ENCODE measurements around the gene CCDC33.

Gene CCDC33

DNA sequence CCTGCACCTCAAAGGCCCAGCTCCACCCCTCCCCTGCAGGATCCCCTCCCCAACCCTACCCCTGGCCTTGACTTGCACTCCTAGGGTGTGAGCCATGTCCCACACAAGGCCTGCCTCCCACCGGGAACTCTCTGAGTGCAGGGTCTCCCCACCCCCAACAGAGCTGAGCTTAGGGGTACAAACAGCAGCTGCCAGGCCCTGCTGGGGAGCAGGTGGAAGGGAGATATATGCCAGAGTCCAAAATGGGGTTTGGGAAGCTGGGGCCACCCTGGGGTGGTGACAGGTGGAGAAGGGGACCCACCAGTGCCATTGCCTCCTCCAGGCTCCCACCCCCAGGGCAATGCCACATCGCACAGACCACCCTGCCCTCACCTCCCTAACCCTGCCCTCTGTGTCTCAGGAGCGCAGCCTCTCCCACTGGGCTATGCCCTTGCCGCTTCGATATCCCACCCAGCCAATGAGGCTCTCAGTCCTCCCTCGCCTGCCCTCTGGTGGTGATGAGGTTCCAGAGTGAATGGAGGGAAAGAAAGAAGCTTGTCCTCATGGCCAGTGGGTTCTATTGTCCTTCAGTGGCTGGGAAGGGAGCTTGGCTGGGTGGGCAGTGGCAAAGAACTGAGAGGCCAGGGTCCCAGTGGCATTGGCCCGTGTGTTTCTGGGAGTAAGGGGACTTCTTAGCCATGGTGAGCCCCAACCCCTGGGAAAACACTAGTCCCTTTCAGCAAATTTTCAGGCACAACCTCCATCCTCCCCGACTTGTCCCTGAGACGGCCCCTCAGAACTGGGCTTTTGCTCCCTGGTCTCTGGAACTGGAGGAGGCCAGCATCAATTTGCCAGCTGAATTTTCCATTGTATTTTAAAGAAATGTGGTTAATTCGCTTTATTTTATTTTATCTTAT is 84.5 kb downstream of the CCDC33 start:
- Histone ChIP-seq H3K9ac (ENCODE audit: low read length) (no peak overlapping the region), H3K9me3 (ENCODE audit: control insufficient read depth, low read length) (no peaks in the 10 kb centered on the region), H3K4me3 (ENCODE audit: low read length) (no peak overlapping the region), H3K4me1 (ENCODE audit: control insufficient read depth, insufficient read depth, low read length) (peaks cover 53% of the 10 kb centered on the region), H3K27me3 (replicated peaks; ENCODE audit: control insufficient read depth, insufficient read depth, low read length) (no peaks in the 10 kb centered on the region), H3K36me3 (ENCODE audit: control insufficient read depth, insufficient read depth, low read length, severe bottlenecking) (no peaks in the 10 kb centered on the region)
- peak; percentile 81 for DNase-seq (ENCODE audit: low read depth)

DNA sequence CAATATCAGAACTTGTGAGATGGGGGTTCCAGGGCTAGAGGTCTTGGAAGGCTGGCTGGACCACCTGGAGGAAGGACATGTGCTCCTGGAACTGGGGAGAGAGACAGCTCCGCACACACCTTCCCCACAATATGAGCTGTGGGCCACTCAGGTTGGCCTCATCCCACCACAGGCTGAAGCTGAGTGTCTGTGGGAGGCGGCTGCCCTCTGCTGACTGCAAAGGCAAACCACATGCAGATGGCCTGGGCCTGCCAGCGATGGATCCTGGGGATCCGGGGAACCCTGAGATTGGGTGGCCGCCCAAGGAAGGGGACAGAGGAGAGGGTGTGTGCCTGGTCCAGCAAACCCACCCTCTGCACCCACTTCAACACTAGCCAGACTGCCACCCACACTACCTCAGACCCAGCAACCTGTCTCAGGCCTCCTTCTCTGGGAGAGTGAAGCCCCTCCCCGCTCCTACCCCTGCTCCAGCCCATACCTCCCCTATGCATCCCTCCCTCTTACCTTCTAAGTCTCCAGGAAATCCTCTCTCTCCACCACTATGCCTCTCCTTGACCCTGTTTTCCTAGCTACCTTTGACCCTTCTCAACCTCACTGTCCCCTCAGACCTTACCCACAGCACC is 86.5 kb downstream of the CCDC33 start:
- peak; percentile 85 for DNase-seq (ENCODE audit: low read depth)
- H3K9ac ChIP-seq (ENCODE audit: low read length), result peak overlapping the region; percentile 47
- no peaks in the 10 kb centered on the region for H3K36me3 ChIP-seq (ENCODE audit: control insufficient read depth, insufficient read depth, low read length, severe bottlenecking)
- no peak overlapping the region for H3K4me3 ChIP-seq (ENCODE audit: low read length)
- H3K9me3 ChIP-seq (ENCODE audit: control insufficient read depth, low read length), result no peaks in the 10 kb centered on the region
- H3K4me1 ChIP-seq (ENCODE audit: control insufficient read depth, insufficient read depth, low read length), result peaks cover 33% of the 10 kb centered on the region
- peaks cover 5% of the 10 kb centered on the region for H3K27me3 ChIP-seq (replicated peaks; ENCODE audit: control insufficient read depth, insufficient read depth, low read length)

DNA sequence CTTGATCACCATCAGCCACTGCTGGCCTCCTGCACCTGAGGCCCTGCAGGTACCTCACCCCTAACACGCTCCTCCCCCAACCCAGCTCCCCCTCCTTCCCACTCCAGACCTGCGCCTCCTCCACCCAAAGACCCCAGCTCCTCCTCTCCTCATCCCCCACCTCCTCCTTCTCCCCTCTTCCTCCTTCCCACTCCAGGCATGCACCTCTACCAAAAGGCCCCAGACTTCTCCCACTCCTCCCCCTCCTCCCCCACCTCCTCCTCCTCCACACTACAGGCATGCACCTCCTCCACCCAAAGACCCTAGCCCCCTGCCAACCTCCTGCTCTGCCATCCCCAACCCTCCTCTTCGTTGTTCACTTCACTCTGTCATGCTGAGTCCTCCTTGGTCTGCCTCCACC is 88.6 kb downstream of the CCDC33 start:
- Histone ChIP-seq H3K9me3 (ENCODE audit: control insufficient read depth, low read length) (no peaks in the 10 kb centered on the region), H3K9ac (ENCODE audit: low read length) (no peak overlapping the region), H3K4me3 (ENCODE audit: low read length) (no peak overlapping the region), H3K4me1 (ENCODE audit: control insufficient read depth, insufficient read depth, low read length) (peaks cover 14% of the 10 kb centered on the region), H3K36me3 (ENCODE audit: control insufficient read depth, insufficient read depth, low read length, severe bottlenecking) (no peaks in the 10 kb centered on the region), H3K27me3 (replicated peaks; ENCODE audit: control insufficient read depth, insufficient read depth, low read length) (peaks cover 5% of the 10 kb centered on the region)
- DNase-seq (ENCODE audit: low read depth), result no peak

DNA sequence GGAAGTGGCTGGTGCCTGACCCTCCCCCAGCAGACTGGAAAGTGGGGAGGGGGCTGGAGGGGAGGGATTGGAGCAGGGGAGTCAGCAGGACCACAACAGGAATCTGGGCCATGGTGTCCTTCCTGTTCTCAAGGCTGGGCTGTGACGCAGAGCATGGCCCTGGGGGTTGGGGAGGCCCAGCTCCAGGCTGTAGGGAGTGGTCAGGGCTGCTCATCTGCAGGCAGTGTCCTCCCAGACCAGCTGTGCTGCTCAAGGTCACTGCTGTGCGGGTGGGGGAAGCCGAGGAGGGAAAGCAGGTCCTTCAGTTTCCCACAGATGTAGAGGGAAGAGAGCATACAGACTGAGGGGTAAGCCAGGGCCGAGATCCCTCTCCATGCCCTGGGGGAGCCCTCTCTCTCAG is 90.6 kb downstream of the CCDC33 start:
- DNase-seq (ENCODE audit: low read depth), result no peak
- no peaks in the 10 kb centered on the region for H3K9me3 ChIP-seq (ENCODE audit: control insufficient read depth, low read length)
- no peak overlapping the region for H3K4me3 ChIP-seq (ENCODE audit: low read length)
- H3K4me1 ChIP-seq (ENCODE audit: control insufficient read depth, insufficient read depth, low read length), result peaks cover 11% of the 10 kb centered on the region
- H3K9ac ChIP-seq (ENCODE audit: low read length), result no peak overlapping the region
- H3K36me3 ChIP-seq (ENCODE audit: control insufficient read depth, insufficient read depth, low read length, severe bottlenecking), result no peaks in the 10 kb centered on the region
- peaks cover 5% of the 10 kb centered on the region for H3K27me3 ChIP-seq (replicated peaks; ENCODE audit: control insufficient read depth, insufficient read depth, low read length)

DNA sequence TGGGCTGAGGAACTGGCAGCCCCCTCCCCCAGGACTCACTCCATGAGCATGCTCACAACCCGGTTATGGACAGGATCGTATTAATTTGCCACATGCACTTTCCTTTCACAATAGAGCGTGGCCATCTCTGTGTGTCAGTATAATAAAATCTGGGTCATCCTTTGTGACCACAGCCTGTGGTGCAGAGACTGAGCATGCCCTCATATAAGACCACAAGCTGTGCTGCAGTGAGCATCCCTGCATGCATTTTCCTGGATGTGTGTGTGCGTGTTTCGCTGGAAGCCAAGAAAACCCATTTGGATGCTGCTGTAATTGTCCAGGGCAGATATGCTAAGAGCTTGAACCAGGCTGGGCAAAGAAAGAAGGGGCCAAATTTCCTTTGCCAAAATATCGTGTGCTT is 91.6 kb downstream of the CCDC33 start:
- no peak overlapping the region for H3K9ac ChIP-seq (ENCODE audit: low read length)
- DNase-seq (ENCODE audit: low read depth), result no peak
- no peaks in the 10 kb centered on the region for H3K36me3 ChIP-seq (ENCODE audit: control insufficient read depth, insufficient read depth, low read length, severe bottlenecking)
- H3K4me1 ChIP-seq (ENCODE audit: control insufficient read depth, insufficient read depth, low read length), result peaks cover 3% of the 10 kb centered on the region
- H3K27me3 ChIP-seq (replicated peaks; ENCODE audit: control insufficient read depth, insufficient read depth, low read length), result peaks cover 5% of the 10 kb centered on the region
- no peak overlapping the region for H3K4me3 ChIP-seq (ENCODE audit: low read length)
- H3K9me3 ChIP-seq (ENCODE audit: control insufficient read depth, low read length), result no peaks in the 10 kb centered on the region

DNA sequence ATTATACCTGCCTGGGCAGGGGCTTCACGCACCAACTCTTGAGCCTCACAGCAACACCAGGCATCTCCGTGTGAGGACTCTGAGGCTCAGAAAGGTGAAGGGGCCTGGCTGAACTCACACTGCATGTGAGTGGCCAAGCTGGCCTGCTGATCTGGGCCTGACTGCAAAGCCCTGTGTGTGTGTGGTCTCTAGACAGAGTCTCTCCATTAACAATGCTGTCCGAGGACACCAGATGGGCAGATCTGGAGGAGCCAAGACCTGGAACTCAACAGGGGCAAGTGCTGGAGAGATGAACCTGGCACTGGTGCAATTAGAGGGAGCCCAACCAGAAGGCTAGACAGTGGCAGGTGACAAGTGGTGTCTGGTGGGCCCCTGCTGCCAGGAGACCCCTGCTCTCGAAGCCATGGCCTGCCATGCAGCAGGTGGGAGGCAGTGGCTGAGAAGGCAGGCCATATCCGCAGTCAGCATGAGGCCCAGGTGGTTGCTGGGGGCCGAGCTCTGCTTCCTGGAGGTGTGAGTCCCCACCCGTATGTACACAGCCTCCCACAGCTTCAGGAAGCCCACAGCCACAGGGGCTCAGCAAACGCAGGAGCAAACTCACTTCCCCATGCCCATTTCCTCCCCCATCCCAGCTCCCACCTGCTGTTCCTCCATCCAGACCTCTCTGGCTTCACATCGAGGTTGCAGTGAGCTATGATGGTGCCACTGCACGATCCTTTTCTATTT is 92.4 kb downstream of the CCDC33 start:
- Histone ChIP-seq H3K4me1 (ENCODE audit: control insufficient read depth, insufficient read depth, low read length) (no peaks in the 10 kb centered on the region), H3K9me3 (ENCODE audit: control insufficient read depth, low read length) (no peaks in the 10 kb centered on the region), H3K36me3 (ENCODE audit: control insufficient read depth, insufficient read depth, low read length, severe bottlenecking) (no peaks in the 10 kb centered on the region), H3K27me3 (replicated peaks; ENCODE audit: control insufficient read depth, insufficient read depth, low read length) (peaks cover 5% of the 10 kb centered on the region), H3K9ac (ENCODE audit: low read length) (no peak overlapping the region), H3K4me3 (ENCODE audit: low read length) (no peak overlapping the region)
- DNase-seq (ENCODE audit: low read depth), result no peak

DNA sequence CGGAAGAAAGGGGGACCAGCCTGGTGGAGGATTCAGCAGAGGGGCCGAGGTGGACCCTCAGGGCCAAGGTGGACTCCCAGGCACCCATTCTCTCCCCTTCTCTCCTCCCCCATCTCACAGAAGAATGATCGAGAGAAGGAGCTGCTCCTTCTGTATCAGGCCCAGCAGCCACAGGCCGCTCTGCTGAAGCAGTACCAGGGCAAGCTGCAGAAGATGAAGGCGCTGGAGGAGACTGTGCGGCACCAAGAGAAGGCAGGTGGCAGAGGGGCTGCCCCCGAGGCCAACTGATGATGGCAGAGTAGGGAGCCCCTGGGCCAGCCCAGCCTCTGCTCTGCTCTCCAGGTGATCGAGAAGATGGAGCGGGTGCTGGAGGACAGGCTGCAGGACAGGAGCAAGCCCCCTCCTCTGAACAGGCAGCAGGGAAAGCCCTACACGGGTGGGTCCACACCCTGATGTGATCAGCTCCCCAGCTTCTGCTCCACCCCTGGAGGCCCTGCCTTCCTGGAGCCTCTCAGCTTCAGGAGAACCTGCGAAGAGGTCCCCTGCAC is 94.8 kb downstream of the CCDC33 start:
- H3K27me3 ChIP-seq (replicated peaks; ENCODE audit: control insufficient read depth, insufficient read depth, low read length), result peaks cover 5% of the 10 kb centered on the region
- no peaks in the 10 kb centered on the region for H3K9me3 ChIP-seq (ENCODE audit: control insufficient read depth, low read length)
- H3K4me1 ChIP-seq (ENCODE audit: control insufficient read depth, insufficient read depth, low read length), result no peaks in the 10 kb centered on the region
- H3K36me3 ChIP-seq (ENCODE audit: control insufficient read depth, insufficient read depth, low read length, severe bottlenecking), result no peaks in the 10 kb centered on the region
- no peak overlapping the region for H3K9ac ChIP-seq (ENCODE audit: low read length)
- DNase-seq (ENCODE audit: low read depth), result no peak
- H3K4me3 ChIP-seq (ENCODE audit: low read length), result no peak overlapping the region

DNA sequence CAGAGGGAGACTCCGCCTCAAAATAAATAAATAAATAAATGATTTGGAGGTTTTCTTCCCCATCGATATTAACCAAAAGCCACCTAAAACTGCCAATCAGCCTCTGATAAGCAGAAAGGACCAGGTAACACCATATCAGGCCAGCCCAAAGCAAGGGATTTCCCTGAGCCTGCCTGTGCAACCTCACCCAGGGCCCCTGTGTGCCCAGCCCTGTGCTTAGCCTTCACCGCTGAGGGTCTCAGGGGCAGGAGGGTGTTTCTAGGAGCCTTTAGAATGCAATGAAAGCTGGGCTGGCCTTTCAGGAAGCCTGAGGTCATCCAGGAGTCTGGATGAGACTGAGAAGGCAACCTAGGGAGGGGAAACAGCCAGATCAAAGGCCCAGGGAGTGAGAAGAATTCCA is 95.9 kb downstream of the CCDC33 start:
- DNase-seq (ENCODE audit: low read depth), result no peak
- Histone ChIP-seq H3K4me3 (ENCODE audit: low read length) (no peak overlapping the region), H3K9ac (ENCODE audit: low read length) (no peak overlapping the region), H3K27me3 (replicated peaks; ENCODE audit: control insufficient read depth, insufficient read depth, low read length) (no peaks in the 10 kb centered on the region), H3K9me3 (ENCODE audit: control insufficient read depth, low read length) (no peaks in the 10 kb centered on the region), H3K4me1 (ENCODE audit: control insufficient read depth, insufficient read depth, low read length) (peaks cover 6% of the 10 kb centered on the region), H3K36me3 (ENCODE audit: control insufficient read depth, insufficient read depth, low read length, severe bottlenecking) (no peaks in the 10 kb centered on the region)

DNA sequence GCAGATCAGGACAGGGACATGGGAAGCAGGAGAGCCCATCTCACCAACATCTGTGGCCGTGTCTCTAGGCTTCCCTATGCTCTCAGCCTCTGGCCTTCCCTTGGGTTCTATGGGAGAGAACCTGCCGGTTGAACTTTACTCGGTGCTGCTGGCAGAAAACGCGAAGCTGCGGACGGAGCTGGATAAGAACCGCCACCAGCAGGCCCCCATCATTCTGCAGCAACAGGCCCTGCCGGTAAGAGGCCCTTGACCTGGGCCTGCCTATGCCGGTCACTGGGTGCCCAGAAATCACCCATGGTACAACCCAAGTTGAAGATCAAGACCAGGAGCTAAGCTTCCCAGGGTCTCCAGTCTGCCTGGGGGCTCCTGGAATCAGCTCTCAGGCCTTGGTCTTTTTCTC is 96.5 kb downstream of the CCDC33 start:
- DNase-seq (ENCODE audit: low read depth), result no peak
- Histone ChIP-seq H3K9ac (ENCODE audit: low read length) (no peak overlapping the region), H3K9me3 (ENCODE audit: control insufficient read depth, low read length) (no peaks in the 10 kb centered on the region), H3K27me3 (replicated peaks; ENCODE audit: control insufficient read depth, insufficient read depth, low read length) (no peaks in the 10 kb centered on the region), H3K4me3 (ENCODE audit: low read length) (no peak overlapping the region), H3K4me1 (ENCODE audit: control insufficient read depth, insufficient read depth, low read length) (peaks cover 9% of the 10 kb centered on the region), H3K36me3 (ENCODE audit: control insufficient read depth, insufficient read depth, low read length, severe bottlenecking) (no peaks in the 10 kb centered on the region)

DNA sequence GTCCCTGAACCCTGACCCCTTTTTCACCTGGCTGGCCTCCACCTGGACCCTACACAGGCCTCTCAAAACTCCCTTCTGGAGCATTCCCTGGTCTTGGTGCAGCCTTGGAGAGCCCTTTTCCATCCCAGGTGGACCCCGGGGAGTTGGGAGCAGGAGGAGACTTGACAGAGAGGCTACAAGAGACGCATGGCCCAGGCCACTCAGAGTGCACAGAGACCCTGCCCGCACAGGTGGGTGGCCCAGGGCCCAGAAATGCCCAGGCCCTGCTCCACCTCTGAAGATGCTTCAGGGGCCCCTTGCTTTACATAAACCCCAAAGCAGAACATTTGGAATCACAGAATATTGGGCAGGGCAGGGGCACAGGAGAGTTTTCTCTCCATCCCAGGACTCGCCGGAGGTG is 97.0 kb downstream of the CCDC33 start:
- no peak for DNase-seq (ENCODE audit: low read depth)
- peaks cover 9% of the 10 kb centered on the region for H3K4me1 ChIP-seq (ENCODE audit: control insufficient read depth, insufficient read depth, low read length)

DNA sequence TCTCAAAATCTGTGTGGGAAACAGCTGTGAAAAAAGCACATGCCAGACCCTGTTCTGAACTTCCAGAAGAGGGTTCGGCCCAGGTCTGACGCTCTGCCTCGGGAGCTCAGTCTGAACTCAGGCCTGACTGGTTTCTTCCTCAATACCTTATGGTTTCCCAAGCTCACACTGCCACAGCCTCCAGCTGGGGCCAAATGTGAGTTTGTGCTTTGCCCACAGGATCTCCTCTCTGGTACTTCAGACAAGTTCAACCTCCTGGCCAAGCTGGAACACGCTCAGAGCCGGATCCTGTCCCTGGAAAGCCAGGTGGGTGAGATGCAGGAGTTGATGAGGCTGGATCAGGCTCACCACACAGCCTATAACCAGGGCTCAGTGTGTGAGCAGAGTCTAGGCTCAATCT is 97.5 kb downstream of the CCDC33 start:
- Histone ChIP-seq H3K36me3 (ENCODE audit: control insufficient read depth, insufficient read depth, low read length, severe bottlenecking) (no peaks in the 10 kb centered on the region), H3K4me3 (ENCODE audit: low read length) (no peak overlapping the region), H3K9me3 (ENCODE audit: control insufficient read depth, low read length) (no peaks in the 10 kb centered on the region), H3K4me1 (ENCODE audit: control insufficient read depth, insufficient read depth, low read length) (peaks cover 9% of the 10 kb centered on the region), H3K27me3 (replicated peaks; ENCODE audit: control insufficient read depth, insufficient read depth, low read length) (no peaks in the 10 kb centered on the region), H3K9ac (ENCODE audit: low read length) (no peak overlapping the region)
- no peak for DNase-seq (ENCODE audit: low read depth)

More for the DNA sequence above, 97.0 kb downstream of the CCDC33 start:
- no peak overlapping the region for H3K4me3 ChIP-seq (ENCODE audit: low read length)
- no peaks in the 10 kb centered on the region for H3K27me3 ChIP-seq (replicated peaks; ENCODE audit: control insufficient read depth, insufficient read depth, low read length)
- no peaks in the 10 kb centered on the region for H3K36me3 ChIP-seq (ENCODE audit: control insufficient read depth, insufficient read depth, low read length, severe bottlenecking)
- H3K9ac ChIP-seq (ENCODE audit: low read length), result no peak overlapping the region
- H3K9me3 ChIP-seq (ENCODE audit: control insufficient read depth, low read length), result no peaks in the 10 kb centered on the region

Data from adipocyte (in vitro differentiated cells).